ENCODE results near the gene PGAM2. TPM values are rescaled to one million over a fixed set of nuclear protein-coding genes. Genes with fewer than 3 reads are reported as not detected.

PGAM2 gene
- total RNA-seq, 1 experiment from 2014 or later = 0.27 TPM

DNA sequence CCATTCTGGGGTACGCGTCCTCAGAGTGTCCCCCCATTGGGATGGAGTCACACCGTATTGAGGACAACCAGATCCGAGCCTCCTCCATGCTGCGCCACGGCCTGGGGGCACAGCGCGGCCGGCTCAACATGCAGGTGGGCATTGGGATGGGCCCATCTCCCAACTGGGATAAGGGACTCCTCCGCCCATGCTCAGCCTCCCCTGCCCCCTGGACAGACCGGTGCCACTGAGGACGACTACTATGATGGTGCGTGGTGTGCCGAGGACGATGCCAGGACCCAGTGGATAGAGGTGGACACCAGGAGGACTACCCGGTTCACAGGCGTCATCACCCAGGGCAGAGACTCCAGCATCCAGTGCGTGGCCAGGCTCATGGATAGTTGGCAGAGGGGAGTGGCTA lies 44.6 kb upstream of the PGAM2 start:
- intact Hi-C loops (cut with micrococcal nuclease) = no loop called here
- H3K9me3 ChIP-seq (ENCODE audit: control insufficient read depth in 1 of 2, insufficient read depth in 1 of 2, low read depth in 1 of 2, low read length in 2 of 2) = no peaks in the 10 kb centered on the region
- BruUV-seq (replicated peaks) = no TSS peak
- H2AFZ ChIP-seq (ENCODE audit: low read depth, low read length, poor library complexity, severe bottlenecking) = no peak overlapping the region
- peaks cover 0 to 6% of the 10 kb centered on the region in 2 experiments; a peak in 2 of 4 replicates for H3K4me1 ChIP-seq (ENCODE audit: control insufficient read depth in 1 of 2, insufficient read depth in 2 of 2, low read length in 2 of 2)
- no peaks in the 10 kb centered on the region; a peak in 1 of 4 replicates for H3K36me3 ChIP-seq (ENCODE audit: control insufficient read depth in 1 of 2, insufficient read depth in 2 of 2, low read length in 2 of 2)
- no peak overlapping the region for H3K27ac ChIP-seq (ENCODE audit: low read depth, low read length)
- H3K9ac ChIP-seq (ENCODE audit: low read length) = no peak overlapping the region
- DNase-seq (ENCODE audit: low read depth, low spot score) (no peak), ATAC-seq (no peak)
- H3K27me3 ChIP-seq (ENCODE audit: insufficient read depth, low read length) = no peaks in the 10 kb centered on the region
- no peaks in the 10 kb centered on the region for H3K79me2 ChIP-seq (ENCODE audit: insufficient read depth, low read length)
- ChIA-PET CTCF (no interaction called here), POLR2A (no interaction called here), RAD21 (ENCODE audit: low non-redundant PET in 1 of 2, low total read pairs in 2 of 2, uncharacterized antibody in 2 of 2, unreplicated experiment in 2 of 2) (no interaction called here)
- TF ChIP-seq, protein P1, sequence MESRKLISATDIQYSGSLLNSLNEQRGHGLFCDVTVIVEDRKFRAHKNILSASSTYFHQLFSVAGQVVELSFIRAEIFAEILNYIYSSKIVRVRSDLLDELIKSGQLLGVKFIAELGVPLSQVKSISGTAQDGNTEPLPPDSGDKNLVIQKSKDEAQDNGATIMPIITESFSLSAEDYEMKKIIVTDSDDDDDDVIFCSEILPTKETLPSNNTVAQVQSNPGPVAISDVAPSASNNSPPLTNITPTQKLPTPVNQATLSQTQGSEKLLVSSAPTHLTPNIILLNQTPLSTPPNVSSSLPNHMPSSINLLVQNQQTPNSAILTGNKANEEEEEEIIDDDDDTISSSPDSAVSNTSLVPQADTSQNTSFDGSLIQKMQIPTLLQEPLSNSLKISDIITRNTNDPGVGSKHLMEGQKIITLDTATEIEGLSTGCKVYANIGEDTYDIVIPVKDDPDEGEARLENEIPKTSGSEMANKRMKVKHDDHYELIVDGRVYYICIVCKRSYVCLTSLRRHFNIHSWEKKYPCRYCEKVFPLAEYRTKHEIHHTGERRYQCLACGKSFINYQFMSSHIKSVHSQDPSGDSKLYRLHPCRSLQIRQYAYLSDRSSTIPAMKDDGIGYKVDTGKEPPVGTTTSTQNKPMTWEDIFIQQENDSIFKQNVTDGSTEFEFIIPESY (IDR thresholded peaks at IDR 0.05; ENCODE audit: extremely low read depth, insufficient replicate concordance, low read length) = no peak
- TF ChIP-seq POLR2A (IDR thresholded peaks at IDR 0.05; ENCODE audit: borderline replicate concordance, extremely low read depth, insufficient read depth, insufficient read length) (no peak), POLR2AphosphoS5 (IDR thresholded peaks at IDR 0.05; ENCODE audit: low read depth, low read length) (no peak), SP1 (IDR thresholded peaks at IDR 0.05; ENCODE audit: low read depth) (no peak), SRF (IDR thresholded peaks at IDR 0.05; ENCODE audit: low read depth) (no peak), EGR1 (IDR thresholded peaks at IDR 0.05; ENCODE audit: low read depth) (no peak), YY1 (IDR thresholded peaks at IDR 0.05; ENCODE audit: extremely low read depth, insufficient replicate concordance, low read depth, low read length) (no peak), JUND (IDR thresholded peaks at IDR 0.05) (no peak), ZFX (IDR thresholded peaks at IDR 0.05) (no peak), SIN3A (IDR thresholded peaks at IDR 0.05; ENCODE audit: low read depth) (no peak)
- TF ChIP-seq, protein P2, sequence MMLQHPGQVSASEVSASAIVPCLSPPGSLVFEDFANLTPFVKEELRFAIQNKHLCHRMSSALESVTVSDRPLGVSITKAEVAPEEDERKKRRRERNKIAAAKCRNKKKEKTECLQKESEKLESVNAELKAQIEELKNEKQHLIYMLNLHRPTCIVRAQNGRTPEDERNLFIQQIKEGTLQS (IDR thresholded peaks at IDR 0.05) = no peak
- TF ChIP-seq, protein P3, sequence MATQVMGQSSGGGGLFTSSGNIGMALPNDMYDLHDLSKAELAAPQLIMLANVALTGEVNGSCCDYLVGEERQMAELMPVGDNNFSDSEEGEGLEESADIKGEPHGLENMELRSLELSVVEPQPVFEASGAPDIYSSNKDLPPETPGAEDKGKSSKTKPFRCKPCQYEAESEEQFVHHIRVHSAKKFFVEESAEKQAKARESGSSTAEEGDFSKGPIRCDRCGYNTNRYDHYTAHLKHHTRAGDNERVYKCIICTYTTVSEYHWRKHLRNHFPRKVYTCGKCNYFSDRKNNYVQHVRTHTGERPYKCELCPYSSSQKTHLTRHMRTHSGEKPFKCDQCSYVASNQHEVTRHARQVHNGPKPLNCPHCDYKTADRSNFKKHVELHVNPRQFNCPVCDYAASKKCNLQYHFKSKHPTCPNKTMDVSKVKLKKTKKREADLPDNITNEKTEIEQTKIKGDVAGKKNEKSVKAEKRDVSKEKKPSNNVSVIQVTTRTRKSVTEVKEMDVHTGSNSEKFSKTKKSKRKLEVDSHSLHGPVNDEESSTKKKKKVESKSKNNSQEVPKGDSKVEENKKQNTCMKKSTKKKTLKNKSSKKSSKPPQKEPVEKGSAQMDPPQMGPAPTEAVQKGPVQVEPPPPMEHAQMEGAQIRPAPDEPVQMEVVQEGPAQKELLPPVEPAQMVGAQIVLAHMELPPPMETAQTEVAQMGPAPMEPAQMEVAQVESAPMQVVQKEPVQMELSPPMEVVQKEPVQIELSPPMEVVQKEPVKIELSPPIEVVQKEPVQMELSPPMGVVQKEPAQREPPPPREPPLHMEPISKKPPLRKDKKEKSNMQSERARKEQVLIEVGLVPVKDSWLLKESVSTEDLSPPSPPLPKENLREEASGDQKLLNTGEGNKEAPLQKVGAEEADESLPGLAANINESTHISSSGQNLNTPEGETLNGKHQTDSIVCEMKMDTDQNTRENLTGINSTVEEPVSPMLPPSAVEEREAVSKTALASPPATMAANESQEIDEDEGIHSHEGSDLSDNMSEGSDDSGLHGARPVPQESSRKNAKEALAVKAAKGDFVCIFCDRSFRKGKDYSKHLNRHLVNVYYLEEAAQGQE (IDR thresholded peaks at IDR 0.05; ENCODE audit: low read depth) = no peak
- H3K4me3 ChIP-seq (replicated peaks in 1 of 2; ENCODE audit: low read depth in 1 of 2, low read length in 2 of 2) = no peak overlapping the region
- H3K9me2 ChIP-seq (ENCODE audit: insufficient read depth) = no peaks in the 10 kb centered on the region
- H3K4me2 ChIP-seq (ENCODE audit: low read length) = no peak overlapping the region
- no peaks in the 10 kb centered on the region for H4K20me1 ChIP-seq (ENCODE audit: insufficient read depth)

Measured in HCT116 (cell line).